Upper lobe of left lung (tissue), 6 donors: ENCODE measurements around the gene PTPRG. TPM values are rescaled to one million over a fixed set of nuclear protein-coding genes. Genes with fewer than 3 reads are reported as not detected.

ENCODE experiments used
- ATAC-seq, 2 donors: fragments of 200-7000 bp; cut with Tn5 transposase; one replicate each; pipeline ENCODE4 v1.9.1; 2022; ENCODE audit warnings: mild to moderate bottlenecking in 2 of 2, moderate library complexity in 2 of 2; ENCODE audit not compliant: low FRiP score in 2 of 2
- DNase-seq, 2 donors: peaks; one replicate each; pipeline ENCODE4 v3.0.0-alpha.2; 2019 to 2020
- H3K27ac ChIP-seq, 4 donors: fragments of 200-600 bp; sonication (generic); one replicate each; pipeline ENCODE4 v1.5.1; 2016 to 2019
- H3K27me3 ChIP-seq, 4 donors: fragments of 200-600 bp; sonication (generic); one replicate each; pipeline ENCODE4 v1.5.1; 2017 to 2019
- H3K36me3 ChIP-seq, 4 donors: fragments of 200-600 bp; sonication (generic); one replicate each; pipeline ENCODE4 v1.5.1; 2016 to 2019
- H3K4me1 ChIP-seq, 4 donors: fragments of 200-600 bp; sonication (generic); one replicate each; pipeline ENCODE4 v1.5.1; 2018 to 2019
- H3K4me3 ChIP-seq, 4 donors: fragments of 200-600 bp; sonication (generic); one replicate each; pipeline ENCODE4 v1.5.1; 2017 to 2019; ENCODE audit warnings: mild to moderate bottlenecking in 2 of 4, moderate library complexity in 1 of 4
- H3K9me3 ChIP-seq, 4 donors: fragments of 200-600 bp; sonication (generic); one replicate each; pipeline ENCODE4 v1.5.1; 2018 to 2019
- CTCF ChIP-seq, 6 experiments: fragments of 450-650 bp in 4 of 6; fragments of 200-600 bp in 2 of 6; sonication (generic) in 2 of 6; IDR thresholded peaks; one replicate each; pipeline ENCODE4 v1.5.1; 2016 to 2019; ENCODE audit warnings: antibody characterized with exemption in 6 of 6
- EP300 ChIP-seq, 4 donors: sonication (generic); formaldehyde crosslinking; IDR thresholded peaks; one replicate each; pipeline ENCODE4 v1.5.1; 2017; ENCODE audit warnings: antibody characterized with exemption in 4 of 4, control low read depth in 2 of 4
- POLR2A ChIP-seq, 4 donors: fragments of 450-650 bp; IDR thresholded peaks; one replicate each; pipeline ENCODE4 v1.5.1; 2016 to 2017; ENCODE audit warnings: antibody characterized with exemption in 4 of 4, mild to moderate bottlenecking in 2 of 4
- POLR2AphosphoS5 ChIP-seq, 2 donors: sonication (generic); formaldehyde crosslinking; IDR thresholded peaks; one replicate each; pipeline ENCODE4 v1.5.1; 2017; ENCODE audit warnings: antibody characterized with exemption in 2 of 2
- WGBS, 2 donors: methylation state at CpG; one replicate each; pipeline ENCODE4 v1.1.5; 2017 to 2018; 5-methylcytosine and 5-hydroxymethylcytosine counted together
- total RNA-seq, 6 donors: library from RNA; depleted of rRNA in 4 of 6; stranded (reverse); fragments of >200 nt in 4 of 6; gene quantifications; one replicate each; pipeline versions ENCODE4 v1.1.0 to v1.2.1, GENCODE V29; 2016 to 2021
- donor health status: DM: no; HTN: no; CAD: no; lungs with moderate emphysema.
- donor health status: DM: no; HTN: yes; CAD: no; lungs with severe emphysema.

PTPRG gene
- total RNA-seq, 6 donors from 2014 or later = 58.7 to 101 (median 68.8) TPM

GRCh38 chr3:61948699-61949305 lies 387.4 kb downstream of the PTPRG start:
- Histone ChIP-seq H3K4me1 (peaks cover 0 to 3% (median 0%) of the 10 kb centered on the region in 4 donors), H3K9me3 (no peaks in the 10 kb centered on the region), H3K27me3 (no peaks in the 10 kb centered on the region), H3K4me3 (no peak overlapping the region), H3K36me3 (no peaks in the 10 kb centered on the region), H3K27ac (no peak overlapping the region)
- 75 to 82% methylated on average over 5 of the region's 5 CpGs for whole genome bisulfite sequencing, 2 donors
- ATAC-seq (no peak), DNase-seq (no peak)
- TF ChIP-seq CTCF (IDR thresholded peaks at IDR 0.05) (no peak), POLR2A (IDR thresholded peaks at IDR 0.05) (no peak), EP300 (IDR thresholded peaks at IDR 0.05) (no peak), POLR2AphosphoS5 (IDR thresholded peaks at IDR 0.05) (no peak)

- no peak overlapping the region for H3K27ac ChIP-seq
- TF ChIP-seq POLR2AphosphoS5 (IDR thresholded peaks at IDR 0.05) (no peak), POLR2A (IDR thresholded peaks at IDR 0.05) (no peak), EP300 (IDR thresholded peaks at IDR 0.05) (no peak), CTCF (IDR thresholded peaks at IDR 0.05) (no peak)
- H3K4me1 ChIP-seq = peaks cover 0 to 14% (median 8%) of the 10 kb centered on the region in 4 donors
- 74 to 76% methylated on average over 2 of the region's 2 CpGs for WGBS, 2 donors
- H3K27me3 ChIP-seq = no peaks in the 10 kb centered on the region
- DNase-seq (no peak), ATAC-seq (no peak)
- H3K4me3 ChIP-seq = no peak overlapping the region
- H3K9me3 ChIP-seq = no peaks in the 10 kb centered on the region
- H3K36me3 ChIP-seq = no peaks in the 10 kb centered on the region
These were observed 392.7 kb downstream of the PTPRG start for GRCh38 chr3:61954097-61954540.

- no peaks in the 10 kb centered on the region for H3K27me3 ChIP-seq
- H3K27ac ChIP-seq = no peak overlapping the region
- 50 to 61% methylated on average over 2 of the region's 2 CpGs for WGBS, 2 donors
- no peak for TF ChIP-seq EP300 (IDR thresholded peaks at IDR 0.05)
- no peak for TF ChIP-seq CTCF (IDR thresholded peaks at IDR 0.05)
- TF ChIP-seq POLR2AphosphoS5 (IDR thresholded peaks at IDR 0.05) = no peak
- no peak for TF ChIP-seq POLR2A (IDR thresholded peaks at IDR 0.05)
- no peaks in the 10 kb centered on the region for H3K36me3 ChIP-seq
- no peak overlapping the region for H3K4me3 ChIP-seq
- no peaks in the 10 kb centered on the region for H3K9me3 ChIP-seq
- DNase-seq = no peak
- peaks cover 0 to 14% (median 8%) of the 10 kb centered on the region in 4 donors for H3K4me1 ChIP-seq
- ATAC-seq = no peak
These were observed 394.1 kb downstream of the PTPRG start for GRCh38 chr3:61955483-61955882.

- TF ChIP-seq POLR2A (IDR thresholded peaks at IDR 0.05) (no peak), EP300 (IDR thresholded peaks at IDR 0.05) (no peak), POLR2AphosphoS5 (IDR thresholded peaks at IDR 0.05) (peak in 1 of 2 donors; percentile 32)
- no peaks in the 10 kb centered on the region for H3K36me3 ChIP-seq
- H3K27ac ChIP-seq = peak overlapping the region in 1 of 4 donors; percentile 1
- DNase-seq (no peak), ATAC-seq (peak in 1 of 2 donors; percentile 78)
- no peak overlapping the region for H3K4me3 ChIP-seq
- peaks cover 0 to 17% (median 8%) of the 10 kb centered on the region in 4 donors for H3K4me1 ChIP-seq
- H3K9me3 ChIP-seq = no peaks in the 10 kb centered on the region
- 77 to 79% methylated on average over 5 of the region's 5 CpGs for WGBS, 2 donors
- no peaks in the 10 kb centered on the region for H3K27me3 ChIP-seq
These were observed 394.9 kb downstream of the PTPRG start for GRCh38 chr3:61956236-61956635.

- H3K27ac ChIP-seq = peak overlapping the region in 1 of 4 donors; percentile 1
- WGBS, 2 donors = 83% methylated on average over 2 of the region's 2 CpGs
- peaks cover 0 to 19% (median 8%) of the 10 kb centered on the region in 4 donors for H3K4me1 ChIP-seq
- no peaks in the 10 kb centered on the region for H3K27me3 ChIP-seq
- ATAC-seq = no peak
- TF ChIP-seq EP300 (IDR thresholded peaks at IDR 0.05) (no peak), POLR2AphosphoS5 (IDR thresholded peaks at IDR 0.05) (no peak)
- no peak for DNase-seq
- H3K9me3 ChIP-seq = no peaks in the 10 kb centered on the region
- no peak overlapping the region for H3K4me3 ChIP-seq
- no peaks in the 10 kb centered on the region for H3K36me3 ChIP-seq
These were observed 395.9 kb downstream of the PTPRG start for GRCh38 chr3:61957259-61957658.

- no peak overlapping the region for H3K4me3 ChIP-seq
- TF ChIP-seq POLR2A (IDR thresholded peaks at IDR 0.05) (no peak), EP300 (IDR thresholded peaks at IDR 0.05) (no peak), POLR2AphosphoS5 (IDR thresholded peaks at IDR 0.05) (no peak), CTCF (IDR thresholded peaks at IDR 0.05) (no peak)
- no peaks in the 10 kb centered on the region for H3K9me3 ChIP-seq
- no peaks in the 10 kb centered on the region for H3K27me3 ChIP-seq
- DNase-seq (no peak), ATAC-seq (no peak)
- no peaks in the 10 kb centered on the region for H3K36me3 ChIP-seq
- no peak overlapping the region for H3K27ac ChIP-seq
- peaks cover 0 to 15% (median 7%) of the 10 kb centered on the region in 4 donors for H3K4me1 ChIP-seq
These were observed 399.6 kb downstream of the PTPRG start for GRCh38 chr3:61960976-61961375.
